Measurements from ENCODE around the gene AURKB.

Gene AURKB

GRCh38 chr17:8160741-8161221 is 49.6 kb downstream of the AURKB start:
- no peak for DNase-seq (ENCODE audit: low read depth, low spot score)
- Histone ChIP-seq H3K4me1 (ENCODE audit: control insufficient read depth, insufficient read depth, low read length) (peaks cover 5% of the 10 kb centered on the region), H3K4me3 (ENCODE audit: low read length) (no peak overlapping the region), H3K27me3 (ENCODE audit: control insufficient read depth, insufficient read depth, low read length) (no peaks in the 10 kb centered on the region), H3K27ac (ENCODE audit: low read length) (no peak overlapping the region), H3K36me3 (ENCODE audit: control insufficient read depth, insufficient read depth, low read length) (no peaks in the 10 kb centered on the region), H3K9me3 (ENCODE audit: control insufficient read depth, insufficient read depth, low read length) (no peaks in the 10 kb centered on the region)
- no CpG with 5 or more reads among the region's 5 CpGs for WGBS (ENCODE audit: insufficient coverage, insufficient read length)

- H3K27me3 ChIP-seq (ENCODE audit: control insufficient read depth, insufficient read depth, low read length): no peaks in the 10 kb centered on the region
- DNase-seq (ENCODE audit: low read depth, low spot score): no peak
- no peak overlapping the region for H3K27ac ChIP-seq (ENCODE audit: low read length)
- H3K9me3 ChIP-seq (ENCODE audit: control insufficient read depth, insufficient read depth, low read length): no peaks in the 10 kb centered on the region
- H3K4me3 ChIP-seq (ENCODE audit: low read length): no peak overlapping the region
- WGBS (ENCODE audit: insufficient coverage, insufficient read length): no CpG with 5 or more reads among the region's 4 CpGs
- no peaks in the 10 kb centered on the region for H3K36me3 ChIP-seq (ENCODE audit: control insufficient read depth, insufficient read depth, low read length)
- peaks cover 5% of the 10 kb centered on the region for H3K4me1 ChIP-seq (ENCODE audit: control insufficient read depth, insufficient read depth, low read length)
Observed at GRCh38 chr17:8160224-8160577, 50.2 kb downstream of the AURKB start.

GRCh38 chr17:8159459-8160223 is 50.7 kb downstream of the AURKB start:
- H3K36me3 ChIP-seq (ENCODE audit: control insufficient read depth, insufficient read depth, low read length): no peaks in the 10 kb centered on the region
- no peak for DNase-seq (ENCODE audit: low read depth, low spot score)
- H3K4me1 ChIP-seq (ENCODE audit: control insufficient read depth, insufficient read depth, low read length): peaks cover 3% of the 10 kb centered on the region; the same call in 1 of the 2 replicates
- H3K27me3 ChIP-seq (ENCODE audit: control insufficient read depth, insufficient read depth, low read length): no peaks in the 10 kb centered on the region
- H3K27ac ChIP-seq (ENCODE audit: low read length): no peak overlapping the region
- H3K4me3 ChIP-seq (ENCODE audit: low read length): no peak overlapping the region
- no CpG with 5 or more reads among the region's 4 CpGs for WGBS (ENCODE audit: insufficient coverage, insufficient read length)
- no peaks in the 10 kb centered on the region for H3K9me3 ChIP-seq (ENCODE audit: control insufficient read depth, insufficient read depth, low read length)

GRCh38 chr17:8159032-8159400 is 51.4 kb downstream of the AURKB start:
- Histone ChIP-seq H3K27me3 (ENCODE audit: control insufficient read depth, insufficient read depth, low read length) (no peaks in the 10 kb centered on the region), H3K4me3 (ENCODE audit: low read length) (no peak overlapping the region), H3K4me1 (ENCODE audit: control insufficient read depth, insufficient read depth, low read length) (peaks cover 2% of the 10 kb centered on the region; the same call in 1 of the 2 replicates), H3K9me3 (ENCODE audit: control insufficient read depth, insufficient read depth, low read length) (no peaks in the 10 kb centered on the region), H3K36me3 (ENCODE audit: control insufficient read depth, insufficient read depth, low read length) (no peaks in the 10 kb centered on the region), H3K27ac (ENCODE audit: low read length) (no peak overlapping the region)
- WGBS (ENCODE audit: insufficient coverage, insufficient read length): no CpG with 5 or more reads among the region's 3 CpGs
- no peak for DNase-seq (ENCODE audit: low read depth, low spot score)

- peaks cover 3% of the 10 kb centered on the region; the same call in 1 of the 2 replicates for H3K4me1 ChIP-seq (ENCODE audit: control insufficient read depth, insufficient read depth, low read length)
- H3K9me3 ChIP-seq (ENCODE audit: control insufficient read depth, insufficient read depth, low read length): no peaks in the 10 kb centered on the region
- no peak overlapping the region for H3K4me3 ChIP-seq (ENCODE audit: low read length)
- no CpG with 5 or more reads among the region's 20 CpGs for WGBS (ENCODE audit: insufficient coverage, insufficient read length)
- no peaks in the 10 kb centered on the region for H3K27me3 ChIP-seq (ENCODE audit: control insufficient read depth, insufficient read depth, low read length)
- H3K36me3 ChIP-seq (ENCODE audit: control insufficient read depth, insufficient read depth, low read length): no peaks in the 10 kb centered on the region
- no peak overlapping the region for H3K27ac ChIP-seq (ENCODE audit: low read length)
- no peak for DNase-seq (ENCODE audit: low read depth, low spot score)
Observed at GRCh38 chr17:8158267-8159031, 51.9 kb downstream of the AURKB start.

GRCh38 chr17:8156246-8156992 is 54.0 kb downstream of the AURKB start:
- WGBS (ENCODE audit: insufficient coverage, insufficient read length): no CpG with 5 or more reads among the region's 59 CpGs
- H3K9me3 ChIP-seq (ENCODE audit: control insufficient read depth, insufficient read depth, low read length): no peaks in the 10 kb centered on the region
- H3K4me1 ChIP-seq (ENCODE audit: control insufficient read depth, insufficient read depth, low read length): peaks cover 5% of the 10 kb centered on the region
- peak; percentile 100 for DNase-seq (ENCODE audit: low read depth, low spot score)
- no peak overlapping the region for H3K27ac ChIP-seq (ENCODE audit: low read length)
- H3K4me3 ChIP-seq (ENCODE audit: low read length): peak overlapping the region; percentile 78; the same call in 1 of the 2 replicates
- H3K36me3 ChIP-seq (ENCODE audit: control insufficient read depth, insufficient read depth, low read length): no peaks in the 10 kb centered on the region
- H3K27me3 ChIP-seq (ENCODE audit: control insufficient read depth, insufficient read depth, low read length): no peaks in the 10 kb centered on the region

GRCh38 chr17:8155996-8156245 is 54.5 kb downstream of the AURKB start:
- H3K27ac ChIP-seq (ENCODE audit: low read length): no peak overlapping the region
- no peaks in the 10 kb centered on the region for H3K36me3 ChIP-seq (ENCODE audit: control insufficient read depth, insufficient read depth, low read length)
- H3K4me1 ChIP-seq (ENCODE audit: control insufficient read depth, insufficient read depth, low read length): peaks cover 6% of the 10 kb centered on the region
- H3K4me3 ChIP-seq (ENCODE audit: low read length): peak overlapping the region; percentile 78; the same call in 1 of the 2 replicates
- no CpG with 5 or more reads among the region's 11 CpGs for WGBS (ENCODE audit: insufficient coverage, insufficient read length)
- no peaks in the 10 kb centered on the region for H3K9me3 ChIP-seq (ENCODE audit: control insufficient read depth, insufficient read depth, low read length)
- no peak for DNase-seq (ENCODE audit: low read depth, low spot score)
- H3K27me3 ChIP-seq (ENCODE audit: control insufficient read depth, insufficient read depth, low read length): no peaks in the 10 kb centered on the region

GRCh38 chr17:8155231-8155995 is 55.0 kb downstream of the AURKB start:
- no peak overlapping the region for H3K27ac ChIP-seq (ENCODE audit: low read length)
- no peak for DNase-seq (ENCODE audit: low read depth, low spot score)
- H3K4me1 ChIP-seq (ENCODE audit: control insufficient read depth, insufficient read depth, low read length): peaks cover 9% of the 10 kb centered on the region
- no CpG with 5 or more reads among the region's 14 CpGs for WGBS (ENCODE audit: insufficient coverage, insufficient read length)
- H3K4me3 ChIP-seq (ENCODE audit: low read length): peak overlapping the region; percentile 78; the same call in 1 of the 2 replicates
- H3K36me3 ChIP-seq (ENCODE audit: control insufficient read depth, insufficient read depth, low read length): no peaks in the 10 kb centered on the region
- H3K9me3 ChIP-seq (ENCODE audit: control insufficient read depth, insufficient read depth, low read length): no peaks in the 10 kb centered on the region
- no peaks in the 10 kb centered on the region for H3K27me3 ChIP-seq (ENCODE audit: control insufficient read depth, insufficient read depth, low read length)

All from iPS DF 6.9 (cell line).